ENCODE results near the gene GHR.

DNA sequence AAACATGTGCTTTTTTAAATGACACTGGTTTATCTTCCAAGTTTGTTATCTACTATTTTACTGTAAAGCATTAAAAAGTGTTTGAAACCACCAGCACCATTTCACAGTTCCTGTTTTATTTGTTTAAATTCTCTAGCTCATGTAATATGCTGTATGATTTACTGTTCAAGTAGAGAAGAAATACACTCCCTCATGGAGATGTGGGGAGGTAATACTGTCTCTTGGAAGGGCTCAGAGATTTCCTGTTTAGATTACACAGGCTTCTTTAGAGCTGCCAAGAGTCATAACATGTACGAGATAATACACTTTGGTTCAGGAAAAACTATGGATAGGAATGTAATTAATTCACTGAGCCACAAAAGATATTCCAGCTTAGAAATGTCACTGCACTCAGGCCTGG lies 198.4 kb downstream of the GHR start:
- TF ChIP-seq, protein P1, sequence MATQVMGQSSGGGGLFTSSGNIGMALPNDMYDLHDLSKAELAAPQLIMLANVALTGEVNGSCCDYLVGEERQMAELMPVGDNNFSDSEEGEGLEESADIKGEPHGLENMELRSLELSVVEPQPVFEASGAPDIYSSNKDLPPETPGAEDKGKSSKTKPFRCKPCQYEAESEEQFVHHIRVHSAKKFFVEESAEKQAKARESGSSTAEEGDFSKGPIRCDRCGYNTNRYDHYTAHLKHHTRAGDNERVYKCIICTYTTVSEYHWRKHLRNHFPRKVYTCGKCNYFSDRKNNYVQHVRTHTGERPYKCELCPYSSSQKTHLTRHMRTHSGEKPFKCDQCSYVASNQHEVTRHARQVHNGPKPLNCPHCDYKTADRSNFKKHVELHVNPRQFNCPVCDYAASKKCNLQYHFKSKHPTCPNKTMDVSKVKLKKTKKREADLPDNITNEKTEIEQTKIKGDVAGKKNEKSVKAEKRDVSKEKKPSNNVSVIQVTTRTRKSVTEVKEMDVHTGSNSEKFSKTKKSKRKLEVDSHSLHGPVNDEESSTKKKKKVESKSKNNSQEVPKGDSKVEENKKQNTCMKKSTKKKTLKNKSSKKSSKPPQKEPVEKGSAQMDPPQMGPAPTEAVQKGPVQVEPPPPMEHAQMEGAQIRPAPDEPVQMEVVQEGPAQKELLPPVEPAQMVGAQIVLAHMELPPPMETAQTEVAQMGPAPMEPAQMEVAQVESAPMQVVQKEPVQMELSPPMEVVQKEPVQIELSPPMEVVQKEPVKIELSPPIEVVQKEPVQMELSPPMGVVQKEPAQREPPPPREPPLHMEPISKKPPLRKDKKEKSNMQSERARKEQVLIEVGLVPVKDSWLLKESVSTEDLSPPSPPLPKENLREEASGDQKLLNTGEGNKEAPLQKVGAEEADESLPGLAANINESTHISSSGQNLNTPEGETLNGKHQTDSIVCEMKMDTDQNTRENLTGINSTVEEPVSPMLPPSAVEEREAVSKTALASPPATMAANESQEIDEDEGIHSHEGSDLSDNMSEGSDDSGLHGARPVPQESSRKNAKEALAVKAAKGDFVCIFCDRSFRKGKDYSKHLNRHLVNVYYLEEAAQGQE (IDR thresholded peaks at IDR 0.05; ENCODE audit: insufficient read depth in 1 of 2, low read depth in 2 of 2, low read length in 1 of 2), result no peak
- TF ChIP-seq, protein P2, sequence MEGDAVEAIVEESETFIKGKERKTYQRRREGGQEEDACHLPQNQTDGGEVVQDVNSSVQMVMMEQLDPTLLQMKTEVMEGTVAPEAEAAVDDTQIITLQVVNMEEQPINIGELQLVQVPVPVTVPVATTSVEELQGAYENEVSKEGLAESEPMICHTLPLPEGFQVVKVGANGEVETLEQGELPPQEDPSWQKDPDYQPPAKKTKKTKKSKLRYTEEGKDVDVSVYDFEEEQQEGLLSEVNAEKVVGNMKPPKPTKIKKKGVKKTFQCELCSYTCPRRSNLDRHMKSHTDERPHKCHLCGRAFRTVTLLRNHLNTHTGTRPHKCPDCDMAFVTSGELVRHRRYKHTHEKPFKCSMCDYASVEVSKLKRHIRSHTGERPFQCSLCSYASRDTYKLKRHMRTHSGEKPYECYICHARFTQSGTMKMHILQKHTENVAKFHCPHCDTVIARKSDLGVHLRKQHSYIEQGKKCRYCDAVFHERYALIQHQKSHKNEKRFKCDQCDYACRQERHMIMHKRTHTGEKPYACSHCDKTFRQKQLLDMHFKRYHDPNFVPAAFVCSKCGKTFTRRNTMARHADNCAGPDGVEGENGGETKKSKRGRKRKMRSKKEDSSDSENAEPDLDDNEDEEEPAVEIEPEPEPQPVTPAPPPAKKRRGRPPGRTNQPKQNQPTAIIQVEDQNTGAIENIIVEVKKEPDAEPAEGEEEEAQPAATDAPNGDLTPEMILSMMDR (IDR thresholded peaks at IDR 0.05), result no peak

All from Panc1 (cell line).